Heart left ventricle (tissue), 16 donors: Measurements from ENCODE around the gene SRP72. TPM values are rescaled to one million over a fixed set of nuclear protein-coding genes. Genes with fewer than 3 reads are reported as not detected.

ENCODE experiments used
- ATAC-seq, 4 donors: fragments of 200-7000 bp; cut with Tn5 transposase; one replicate each; pipeline ENCODE4 v1.9.1; 2020 to 2022; ENCODE audit warnings: moderate library complexity in 4 of 4, mild to moderate bottlenecking in 3 of 4, moderate number of reproducible peaks in 1 of 4
- DNase-seq, 5 donors: peaks; one replicate each; pipeline ENCODE4 v3.0.0-alpha.2; 2020
- H3K27ac ChIP-seq, 12 donors: fragments of 200-600 bp; sonication (generic) in 4 of 12; one replicate each; pipeline versions ENCODE4 v1.5.0 to v1.8.0; 2016 to 2022; ENCODE audit warnings: mild to moderate bottlenecking in 2 of 12
- H3K27me3 ChIP-seq, 9 donors: fragments of 200-600 bp; sonication (generic) in 2 of 9; one replicate each; pipeline versions ENCODE4 v1.5.1 to v1.8.0; 2016 to 2022; ENCODE audit warnings: mild to moderate bottlenecking in 3 of 9
- H3K36me3 ChIP-seq, 9 donors: fragments of 200-600 bp; sonication (generic) in 2 of 9; one replicate each; pipeline versions ENCODE4 v1.5.0 to v1.8.0; 2018 to 2022; ENCODE audit warnings: mild to moderate bottlenecking in 2 of 9
- H3K4me1 ChIP-seq, 12 donors: fragments of 200-600 bp; sonication (generic) in 4 of 12; one replicate each; pipeline versions ENCODE4 v1.5.0 to v1.8.0; 2016 to 2022; ENCODE audit warnings: mild to moderate bottlenecking in 3 of 12
- H3K4me3 ChIP-seq, 12 donors: fragments of 200-600 bp; sonication (generic) in 4 of 12; one replicate each; pipeline versions ENCODE4 v1.5.0 to v1.8.0; 2017 to 2022; ENCODE audit warnings: mild to moderate bottlenecking in 9 of 12, moderate library complexity in 4 of 12
- H3K9me3 ChIP-seq, 12 donors: fragments of 200-600 bp; sonication (generic) in 4 of 12; one replicate each; pipeline versions ENCODE4 v1.5.0 to v1.8.0; 2016 to 2022; ENCODE audit warnings: mild to moderate bottlenecking in 1 of 12
- POLR2A ChIP-seq, 2 donors: fragments of 450-650 bp; IDR thresholded peaks; one replicate each; pipeline ENCODE4 v1.6.1; 2017; ENCODE audit warnings: antibody characterized with exemption in 2 of 2, mild to moderate bottlenecking in 2 of 2, moderate library complexity in 2 of 2
- WGBS, 4 donors: extraction: QIAGEN DNeasy Blood & Tissue Kit in 2 of 4; methylation state at CpG; one replicate each; pipeline versions ENCODE4 v1.1.5 to v1.1.7; 2013 to 2018; 5-methylcytosine and 5-hydroxymethylcytosine counted together
- intact Hi-C, 10 donors: fragments of 100-400 bp; cut with DNase I; formaldehyde crosslinking; loops; one replicate each; pipeline versions ENCODE4 v1.11.1 to v1.14.2; 2022
- polyA plus RNA-seq, 2 donors: library from polyadenylated mRNA; stranded (reverse); fragments of 200-250 nt; gene quantifications; one replicate each; pipeline ENCODE4 v1.2.3, GENCODE V29; 2013
- total RNA-seq, 9 donors: library from RNA; depleted of rRNA in 2 of 9; stranded (reverse); fragments of >200 nt in 2 of 9; fragmentation: NEBNext Ultra II Directional in 3 of 9; extraction: Animal tissue kit (Norgen Biotek cat#: 25700) in 3 of 9; gene quantifications; one replicate each; pipeline versions ENCODE4 v1.1.0 to v1.2.4, GENCODE V29; 2016 to 2023
- TF ChIP-seq, protein P1 (sequence below), 12 donors: fragments of 200-600 bp; sonication (generic) in 4 of 12; IDR thresholded peaks; one replicate each; pipeline versions ENCODE4 v1.5.0 to v1.8.0; 2018 to 2022; ENCODE audit warnings: antibody characterized with exemption in 12 of 12, mild to moderate bottlenecking in 5 of 12
- donor health status: ischemic (EF 13 %, LVEDD 7.1; RV severe dilation, severe dysfunction).
- donor health status: healthy with polysubstance abuse.
- donor health status: DM: no; HTN: yes; CAD: no.
- donor health status: DM: no; HTN: no; CAD: no.
- donor health status: ischemic (EF 25% LVEDD 6.9; RV normal size, moderate dysfunction).
- donor health status: ischemic (EF 25% LVEDD 5.7; RV mildly dilated, moderate dysfunction).
- donor health status: healthy.
- donor health status: DM: yes; HTN: yes; CAD: no.
- donor health status: ischemic (EF 35%, LVEDD 5.7; RV mildly dilated, moderate dysfunction).
- donor health status: nonischemic (EF 11% LVEDD 7.7; RV severe dilation, severe dysfunction).
- donor health status: DM: yes; HTN: yes; CAD: no.
- donor health status: PGD.
- donor health status: ischemic (EF 29% LVEDD 5.4; RV normal size, mild dysfunction).
- donor health status: nonischemic (EF 23%, LVEDD 6.1; RV moderate dilation, normal function).

The SRP72 gene
- total and polyA plus RNA-seq, 11 donors, result 14.1 to 66.8 (median 41.7) TPM

DNA sequence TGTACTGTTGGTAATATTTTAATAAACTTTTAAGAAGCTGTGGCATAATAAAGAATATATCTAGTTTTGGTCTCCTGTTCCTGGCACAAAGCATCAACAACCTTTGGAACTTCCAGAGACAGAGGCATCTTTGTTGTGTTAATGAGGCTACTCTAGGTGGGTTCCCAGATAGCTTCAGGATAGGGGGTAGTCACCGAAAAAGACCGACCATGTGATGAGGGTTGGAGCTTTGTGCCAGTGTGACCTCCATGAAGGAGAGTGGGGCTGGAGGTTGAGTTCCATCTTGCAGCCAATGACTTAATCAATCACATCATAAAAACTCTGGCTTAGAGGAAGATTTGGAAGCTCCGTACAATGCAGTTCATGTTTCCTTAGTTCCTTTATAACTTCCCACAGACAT, 41.9 kb upstream of the SRP72 start:
- no peak overlapping the region for H3K27ac ChIP-seq
- no peak for TF ChIP-seq POLR2A (IDR thresholded peaks at IDR 0.05)
- TF ChIP-seq, protein P1, sequence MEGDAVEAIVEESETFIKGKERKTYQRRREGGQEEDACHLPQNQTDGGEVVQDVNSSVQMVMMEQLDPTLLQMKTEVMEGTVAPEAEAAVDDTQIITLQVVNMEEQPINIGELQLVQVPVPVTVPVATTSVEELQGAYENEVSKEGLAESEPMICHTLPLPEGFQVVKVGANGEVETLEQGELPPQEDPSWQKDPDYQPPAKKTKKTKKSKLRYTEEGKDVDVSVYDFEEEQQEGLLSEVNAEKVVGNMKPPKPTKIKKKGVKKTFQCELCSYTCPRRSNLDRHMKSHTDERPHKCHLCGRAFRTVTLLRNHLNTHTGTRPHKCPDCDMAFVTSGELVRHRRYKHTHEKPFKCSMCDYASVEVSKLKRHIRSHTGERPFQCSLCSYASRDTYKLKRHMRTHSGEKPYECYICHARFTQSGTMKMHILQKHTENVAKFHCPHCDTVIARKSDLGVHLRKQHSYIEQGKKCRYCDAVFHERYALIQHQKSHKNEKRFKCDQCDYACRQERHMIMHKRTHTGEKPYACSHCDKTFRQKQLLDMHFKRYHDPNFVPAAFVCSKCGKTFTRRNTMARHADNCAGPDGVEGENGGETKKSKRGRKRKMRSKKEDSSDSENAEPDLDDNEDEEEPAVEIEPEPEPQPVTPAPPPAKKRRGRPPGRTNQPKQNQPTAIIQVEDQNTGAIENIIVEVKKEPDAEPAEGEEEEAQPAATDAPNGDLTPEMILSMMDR (IDR thresholded peaks at IDR 0.05), result no peak
- no peak for DNase-seq
- no peaks in the 10 kb centered on the region for H3K9me3 ChIP-seq
- no peaks in the 10 kb centered on the region for H3K27me3 ChIP-seq
- intact Hi-C loops, result loop anchor here (2.0 to 10.0 kb wide), 10 partner anchors 42 to 419 kb away; partner anchors contain the start of gene SRP72 (in 1 of the 10)
- H3K4me1 ChIP-seq, result peaks cover 0 to 3% (median 0%) of the 10 kb centered on the region in 12 donors
- no peaks in the 10 kb centered on the region for H3K36me3 ChIP-seq
- no peak overlapping the region for H3K4me3 ChIP-seq
- no peak for ATAC-seq
- 79 to 94% (median 91%) methylated on average over 3 of the region's 3 CpGs for WGBS, 4 donors

DNA sequence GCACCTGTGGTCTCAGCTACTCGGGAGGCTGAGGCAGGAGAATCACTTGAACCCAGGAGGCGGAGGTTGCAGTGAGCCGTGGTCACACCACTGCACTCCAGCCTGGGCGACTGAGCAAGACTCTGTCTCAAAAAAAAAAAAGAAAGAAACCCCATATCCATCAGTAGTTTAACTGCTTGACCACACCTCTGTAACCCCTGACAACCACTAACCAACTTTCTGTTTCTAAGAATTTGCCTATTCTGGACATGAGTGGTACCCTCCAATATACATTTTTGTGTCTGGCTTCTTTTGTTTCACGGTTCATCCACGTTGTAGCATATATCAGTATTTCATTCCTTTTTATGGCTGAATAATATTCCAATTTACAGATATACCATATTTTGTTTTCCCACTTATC, 41.1 kb upstream of the SRP72 start:
- Histone ChIP-seq H3K27ac (no peak overlapping the region), H3K36me3 (no peaks in the 10 kb centered on the region), H3K27me3 (no peaks in the 10 kb centered on the region), H3K4me1 (peaks cover 0 to 3% (median 0%) of the 10 kb centered on the region in 12 donors), H3K4me3 (no peak overlapping the region), H3K9me3 (no peaks in the 10 kb centered on the region)
- intact Hi-C loops, result loop anchor here in 9 of 10 donors (5.0 to 10.0 kb wide), 7 partner anchors 41 to 419 kb away; partner anchors contain the start of gene SRP72 (in 1 of the 9)
- 87 to 98% (median 97%) methylated on average over 6 of the region's 6 CpGs for WGBS, 4 donors
- DNase-seq (no peak), ATAC-seq (no peak)
- no peak for TF ChIP-seq POLR2A (IDR thresholded peaks at IDR 0.05)
- TF ChIP-seq, protein P1 (IDR thresholded peaks at IDR 0.05), result no peak

DNA sequence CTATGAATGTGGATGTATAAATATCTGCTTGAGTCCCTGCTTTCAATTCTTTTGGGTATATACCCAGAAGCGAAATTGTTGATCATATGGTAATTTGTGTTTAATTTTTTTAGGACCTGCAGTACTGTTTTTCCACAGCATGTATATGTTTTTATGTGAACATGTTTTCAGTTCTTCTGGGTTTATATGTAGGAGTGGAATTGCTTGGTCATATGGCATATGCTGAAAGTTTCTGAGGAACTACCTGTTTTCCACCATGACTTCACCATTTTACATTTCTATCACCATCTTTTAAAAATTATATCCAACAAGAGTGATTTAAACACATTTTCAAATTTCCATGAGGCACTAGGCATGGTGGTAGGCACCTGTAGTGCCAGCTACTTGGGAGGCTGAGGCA, 40.2 kb upstream of the SRP72 start:
- Histone ChIP-seq H3K36me3 (no peaks in the 10 kb centered on the region), H3K4me3 (no peak overlapping the region), H3K27me3 (no peaks in the 10 kb centered on the region), H3K27ac (no peak overlapping the region), H3K4me1 (peaks cover 0 to 3% (median 0%) of the 10 kb centered on the region in 12 donors), H3K9me3 (no peaks in the 10 kb centered on the region)
- 97 to 98% (median 98%) methylated on average over 1 of the region's 1 CpG for WGBS, 4 donors
- TF ChIP-seq POLR2A (IDR thresholded peaks at IDR 0.05), result no peak
- TF ChIP-seq, protein P1 (IDR thresholded peaks at IDR 0.05), result no peak
- intact Hi-C loops, result loop anchor here in 9 of 10 donors (5.0 to 10.0 kb wide), 7 partner anchors 40 to 418 kb away; partner anchors contain the start of gene SRP72 (in 1 of the 9)
- DNase-seq, result no peak
- ATAC-seq, result no peak

DNA sequence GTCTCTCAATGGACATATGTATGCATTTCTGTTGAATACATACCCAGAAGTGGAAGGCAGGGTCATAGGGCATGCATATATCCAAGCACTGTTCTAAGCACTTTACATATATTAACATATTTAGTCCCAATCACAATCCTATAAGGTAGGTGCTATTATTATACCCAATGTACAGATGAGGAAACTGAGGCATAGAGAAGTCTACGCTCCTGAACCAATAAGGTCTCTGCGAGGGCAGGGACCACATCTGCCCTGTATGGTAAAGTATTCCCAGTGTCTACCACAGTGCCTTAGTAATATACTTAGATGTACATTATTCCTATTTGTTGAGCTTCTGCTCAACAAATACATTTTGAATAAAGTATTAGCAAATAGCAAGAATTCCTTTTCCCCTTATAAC, 37.2 kb upstream of the SRP72 start:
- peaks cover 0 to 12% (median 8%) of the 10 kb centered on the region in 12 donors for H3K4me1 ChIP-seq
- no peak overlapping the region for H3K27ac ChIP-seq
- no peaks in the 10 kb centered on the region for H3K27me3 ChIP-seq
- H3K36me3 ChIP-seq, result no peaks in the 10 kb centered on the region
- no peaks in the 10 kb centered on the region for H3K9me3 ChIP-seq
- TF ChIP-seq, protein P1 (IDR thresholded peaks at IDR 0.05), result no peak
- no peak for TF ChIP-seq POLR2A (IDR thresholded peaks at IDR 0.05)
- 95 to 100% (median 99%) methylated on average over 2 of the region's 2 CpGs for WGBS, 4 donors
- DNase-seq (no peak), ATAC-seq (no peak)
- H3K4me3 ChIP-seq, result no peak overlapping the region
- intact Hi-C loops, result loop anchor here in 2 of 10 donors (5.0 kb wide), 2 partner anchors 107 to 372 kb away; no protein-coding TSS in a partner anchor
